COR-L47 (cell line): Measurements from ENCODE around the gene ALB.

ENCODE experiments used
- DNase-seq: peaks from one replicate; lab custom pipeline; 2025; lab: John Stamatoyannopoulos, UW

The ALB gene

DNA sequence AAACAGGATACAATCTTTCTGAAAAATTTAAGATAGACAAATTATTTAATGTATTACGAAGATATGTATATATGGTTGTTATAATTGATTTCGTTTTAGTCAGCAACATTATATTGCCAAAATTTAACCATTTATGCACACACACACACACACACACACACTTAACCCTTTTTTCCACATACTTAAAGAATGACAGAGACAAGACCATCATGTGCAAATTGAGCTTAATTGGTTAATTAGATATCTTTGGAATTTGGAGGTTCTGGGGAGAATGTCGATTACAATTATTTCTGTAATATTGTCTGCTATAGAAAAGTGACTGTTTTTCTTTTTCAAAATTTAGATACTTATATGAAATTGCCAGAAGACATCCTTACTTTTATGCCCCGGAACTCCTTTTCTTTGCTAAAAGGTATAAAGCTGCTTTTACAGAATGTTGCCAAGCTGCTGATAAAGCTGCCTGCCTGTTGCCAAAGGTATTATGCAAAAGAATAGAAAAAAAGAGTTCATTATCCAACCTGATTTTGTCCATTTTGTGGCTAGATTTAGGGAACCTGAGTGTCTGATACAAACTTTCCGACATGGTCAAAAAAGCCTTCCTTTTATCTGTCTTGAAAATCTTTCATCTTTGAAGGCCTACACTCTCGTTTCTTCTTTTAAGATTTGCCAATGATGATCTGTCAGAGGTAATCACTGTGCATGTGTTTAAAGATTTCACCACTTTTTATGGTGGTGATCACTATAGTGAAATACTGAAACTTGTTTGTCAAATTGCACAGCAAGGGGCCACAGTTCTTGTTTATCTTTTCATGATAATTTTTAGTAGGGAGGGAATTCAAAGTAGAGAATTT is 5.2 kb downstream of the ALB start:
- DNase-seq, result no peak

GRCh38 chr4:73409978-73410548 is 6.0 kb downstream of the ALB start:
- no peak for DNase-seq

DNA sequence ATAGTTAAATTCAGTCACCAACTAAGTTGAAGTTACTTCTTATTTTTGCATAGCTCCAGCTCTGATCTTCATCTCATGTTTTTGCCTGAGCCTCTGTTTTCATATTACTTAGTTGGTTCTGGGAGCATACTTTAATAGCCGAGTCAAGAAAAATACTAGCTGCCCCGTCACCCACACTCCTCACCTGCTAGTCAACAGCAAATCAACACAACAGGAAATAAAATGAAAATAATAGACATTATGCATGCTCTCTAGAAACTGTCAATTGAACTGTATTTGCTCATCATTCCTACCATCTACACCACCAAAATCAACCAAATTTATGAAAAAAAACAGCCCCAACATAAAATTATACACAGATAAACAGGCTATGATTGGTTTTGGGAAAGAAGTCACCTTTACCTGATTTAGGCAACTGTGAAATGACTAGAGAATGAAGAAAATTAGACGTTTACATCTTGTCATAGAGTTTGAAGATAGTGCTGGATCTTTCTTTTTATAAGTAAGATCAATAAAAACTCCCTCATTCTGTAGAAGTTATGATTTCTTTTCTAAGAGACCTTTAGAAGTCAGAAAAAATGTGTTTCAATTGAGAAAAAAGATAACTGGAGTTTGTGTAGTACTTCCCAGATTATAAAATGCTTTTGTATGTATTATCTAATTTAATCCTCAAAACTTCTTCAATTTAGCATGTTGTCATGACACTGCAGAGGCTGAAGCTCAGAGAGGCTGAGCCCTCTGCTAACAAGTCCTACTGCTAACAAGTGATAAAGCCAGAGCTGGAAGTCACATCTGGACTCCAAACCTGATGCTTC is 7.0 kb downstream of the ALB start:
- DNase-seq, result no peak

DNA sequence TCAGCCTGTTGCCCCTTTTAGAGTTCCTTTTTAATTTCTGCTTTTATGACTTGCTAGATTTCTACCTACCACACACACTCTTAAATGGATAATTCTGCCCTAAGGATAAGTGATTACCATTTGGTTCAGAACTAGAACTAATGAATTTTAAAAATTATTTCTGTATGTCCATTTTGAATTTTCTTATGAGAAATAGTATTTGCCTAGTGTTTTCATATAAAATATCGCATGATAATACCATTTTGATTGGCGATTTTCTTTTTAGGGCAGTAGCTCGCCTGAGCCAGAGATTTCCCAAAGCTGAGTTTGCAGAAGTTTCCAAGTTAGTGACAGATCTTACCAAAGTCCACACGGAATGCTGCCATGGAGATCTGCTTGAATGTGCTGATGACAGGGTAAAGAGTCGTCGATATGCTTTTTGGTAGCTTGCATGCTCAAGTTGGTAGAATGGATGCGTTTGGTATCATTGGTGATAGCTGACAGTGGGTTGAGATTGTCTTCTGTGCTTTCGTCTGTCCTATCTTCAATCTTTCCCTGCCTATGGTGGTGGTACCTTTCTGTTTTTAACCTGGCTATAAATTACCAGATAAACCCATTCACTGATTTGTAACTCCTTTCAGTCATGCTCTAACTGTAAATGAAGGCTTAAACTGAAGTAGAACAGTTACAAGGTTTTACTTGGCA is 7.8 kb downstream of the ALB start:
- DNase-seq, result no peak

DNA sequence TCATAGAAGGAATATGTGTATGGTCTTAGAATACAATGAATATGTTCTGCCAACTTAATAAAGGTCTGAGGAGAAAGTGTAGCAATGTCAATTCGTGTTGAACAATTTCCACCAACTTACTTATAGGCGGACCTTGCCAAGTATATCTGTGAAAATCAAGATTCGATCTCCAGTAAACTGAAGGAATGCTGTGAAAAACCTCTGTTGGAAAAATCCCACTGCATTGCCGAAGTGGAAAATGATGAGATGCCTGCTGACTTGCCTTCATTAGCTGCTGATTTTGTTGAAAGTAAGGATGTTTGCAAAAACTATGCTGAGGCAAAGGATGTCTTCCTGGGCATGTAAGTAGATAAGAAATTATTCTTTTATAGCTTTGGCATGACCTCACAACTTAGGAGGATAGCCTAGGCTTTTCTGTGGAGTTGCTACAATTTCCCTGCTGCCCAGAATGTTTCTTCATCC is 9.2 kb downstream of the ALB start:
- no peak for DNase-seq

DNA sequence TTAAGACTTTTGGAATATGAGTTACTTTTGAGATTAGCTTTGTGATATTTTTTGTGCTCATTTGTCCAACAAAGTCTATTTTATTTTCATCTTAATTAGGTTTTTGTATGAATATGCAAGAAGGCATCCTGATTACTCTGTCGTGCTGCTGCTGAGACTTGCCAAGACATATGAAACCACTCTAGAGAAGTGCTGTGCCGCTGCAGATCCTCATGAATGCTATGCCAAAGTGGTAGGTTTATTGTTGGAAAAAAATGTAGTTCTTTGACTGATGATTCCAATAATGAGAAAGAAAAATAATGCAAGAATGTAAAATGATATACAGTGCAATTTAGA is 10.8 kb downstream of the ALB start:
- no peak for DNase-seq

DNA sequence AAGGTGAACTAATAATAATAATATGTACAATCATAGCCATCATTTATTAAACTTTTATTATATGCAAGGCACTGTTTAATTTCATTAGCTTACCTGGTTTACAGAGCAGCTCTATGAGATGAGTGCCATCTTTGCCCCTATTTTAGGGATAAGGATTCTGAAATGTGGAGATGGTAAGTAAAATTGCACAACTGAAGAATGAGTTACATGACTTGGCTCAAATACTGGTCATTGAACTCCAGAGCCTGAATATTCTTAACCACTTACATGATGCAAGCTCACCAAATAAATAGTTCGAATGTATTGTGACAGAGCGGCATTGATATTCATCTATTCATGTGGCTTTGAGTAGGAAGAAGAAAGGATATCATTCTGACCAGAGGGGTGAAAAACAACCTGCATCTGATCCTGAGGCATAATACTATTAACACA is 11.7 kb downstream of the ALB start:
- DNase-seq, result no peak

DNA sequence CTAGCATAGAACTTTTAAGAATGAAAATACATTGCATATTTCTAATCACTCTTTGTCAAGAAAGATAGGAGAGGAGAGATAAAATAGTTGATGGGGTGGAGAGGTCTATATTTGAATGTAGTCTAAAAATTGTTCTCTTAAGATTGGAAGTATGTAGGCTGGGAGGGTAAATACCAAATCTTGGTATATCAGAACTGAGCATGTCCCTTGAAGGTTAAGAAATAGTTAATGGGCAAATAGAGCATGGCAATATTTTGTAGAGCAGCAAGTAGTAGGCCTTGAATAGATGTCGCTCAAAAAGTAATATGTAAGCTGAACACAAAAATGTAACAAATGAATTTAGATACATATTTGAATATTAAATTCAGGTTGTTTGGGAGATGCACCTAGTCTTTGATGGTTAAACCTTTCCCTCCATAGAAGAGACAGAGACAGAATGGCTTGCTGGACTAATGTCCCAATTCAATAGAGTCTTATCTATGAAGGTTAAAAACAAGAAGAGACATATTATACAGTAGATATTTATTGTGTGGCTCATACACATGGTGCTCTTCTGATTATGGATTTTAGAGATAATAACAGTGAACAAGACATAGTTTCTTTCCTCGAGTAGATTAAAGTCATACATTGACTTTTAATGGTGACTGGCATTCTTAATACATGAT is 12.5 kb downstream of the ALB start:
- no peak for DNase-seq

DNA sequence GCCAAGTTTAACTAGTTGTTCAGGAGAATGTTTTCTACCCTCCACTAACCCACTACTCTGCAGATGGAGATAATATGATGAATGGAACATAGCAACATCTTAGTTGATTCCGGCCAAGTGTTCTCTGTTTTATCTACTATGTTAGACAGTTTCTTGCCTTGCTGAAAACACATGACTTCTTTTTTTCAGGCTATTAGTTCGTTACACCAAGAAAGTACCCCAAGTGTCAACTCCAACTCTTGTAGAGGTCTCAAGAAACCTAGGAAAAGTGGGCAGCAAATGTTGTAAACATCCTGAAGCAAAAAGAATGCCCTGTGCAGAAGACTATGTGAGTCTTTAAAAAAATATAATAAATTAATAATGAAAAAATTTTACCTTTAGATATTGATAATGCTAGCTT is 13.3 kb downstream of the ALB start:
- DNase-seq, result no peak

DNA sequence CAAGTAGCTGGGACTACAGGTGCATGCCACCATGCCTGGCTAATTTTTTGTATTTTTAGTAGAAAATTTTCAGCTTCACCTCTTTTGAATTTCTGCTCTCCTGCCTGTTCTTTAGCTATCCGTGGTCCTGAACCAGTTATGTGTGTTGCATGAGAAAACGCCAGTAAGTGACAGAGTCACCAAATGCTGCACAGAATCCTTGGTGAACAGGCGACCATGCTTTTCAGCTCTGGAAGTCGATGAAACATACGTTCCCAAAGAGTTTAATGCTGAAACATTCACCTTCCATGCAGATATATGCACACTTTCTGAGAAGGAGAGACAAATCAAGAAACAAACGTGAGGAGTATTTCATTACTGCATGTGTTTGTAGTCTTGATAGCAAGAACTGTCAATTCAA is 13.9 kb downstream of the ALB start:
- DNase-seq, result no peak

GRCh38 chr4:73418677-73419076 is 14.6 kb downstream of the ALB start:
- DNase-seq, result no peak

DNA sequence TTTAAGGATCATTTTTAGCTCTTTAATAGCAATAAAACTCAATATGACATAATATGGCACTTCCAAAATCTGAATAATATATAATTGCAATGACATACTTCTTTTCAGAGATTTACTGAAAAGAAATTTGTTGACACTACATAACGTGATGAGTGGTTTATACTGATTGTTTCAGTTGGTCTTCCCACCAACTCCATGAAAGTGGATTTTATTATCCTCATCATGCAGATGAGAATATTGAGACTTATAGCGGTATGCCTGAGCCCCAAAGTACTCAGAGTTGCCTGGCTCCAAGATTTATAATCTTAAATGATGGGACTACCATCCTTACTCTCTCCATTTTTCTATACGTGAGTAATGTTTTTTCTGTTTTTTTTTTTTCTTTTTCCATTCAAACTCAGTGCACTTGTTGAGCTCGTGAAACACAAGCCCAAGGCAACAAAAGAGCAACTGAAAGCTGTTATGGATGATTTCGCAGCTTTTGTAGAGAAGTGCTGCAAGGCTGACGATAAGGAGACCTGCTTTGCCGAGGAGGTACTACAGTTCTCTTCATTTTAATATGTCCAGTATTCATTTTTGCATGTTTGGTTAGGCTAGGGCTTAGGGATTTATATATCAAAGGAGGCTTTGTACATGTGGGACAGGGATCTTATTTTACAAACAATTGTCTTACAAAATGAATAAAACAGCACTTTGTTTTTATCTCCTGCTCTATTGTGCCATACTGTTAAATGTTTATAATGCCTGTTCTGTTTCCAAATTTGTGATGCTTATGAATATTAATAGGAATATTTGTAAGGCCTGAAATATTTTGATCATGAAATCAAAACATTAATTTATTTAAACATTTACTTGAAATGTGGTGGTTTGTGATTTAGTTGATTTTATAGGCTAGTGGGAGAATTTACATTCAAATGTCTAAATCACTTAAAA is 15.3 kb downstream of the ALB start:
- DNase-seq, result no peak

DNA sequence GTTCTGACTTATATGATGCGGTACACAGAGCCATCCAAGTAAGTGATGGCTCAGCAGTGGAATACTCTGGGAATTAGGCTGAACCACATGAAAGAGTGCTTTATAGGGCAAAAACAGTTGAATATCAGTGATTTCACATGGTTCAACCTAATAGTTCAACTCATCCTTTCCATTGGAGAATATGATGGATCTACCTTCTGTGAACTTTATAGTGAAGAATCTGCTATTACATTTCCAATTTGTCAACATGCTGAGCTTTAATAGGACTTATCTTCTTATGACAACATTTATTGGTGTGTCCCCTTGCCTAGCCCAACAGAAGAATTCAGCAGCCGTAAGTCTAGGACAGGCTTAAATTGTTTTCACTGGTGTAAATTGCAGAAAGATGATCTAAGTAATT is 16.5 kb downstream of the ALB start:
- no peak for DNase-seq

GRCh38 chr4:73421708-73422457 is 17.8 kb downstream of the ALB start:
- DNase-seq, result peak; percentile 2

DNA sequence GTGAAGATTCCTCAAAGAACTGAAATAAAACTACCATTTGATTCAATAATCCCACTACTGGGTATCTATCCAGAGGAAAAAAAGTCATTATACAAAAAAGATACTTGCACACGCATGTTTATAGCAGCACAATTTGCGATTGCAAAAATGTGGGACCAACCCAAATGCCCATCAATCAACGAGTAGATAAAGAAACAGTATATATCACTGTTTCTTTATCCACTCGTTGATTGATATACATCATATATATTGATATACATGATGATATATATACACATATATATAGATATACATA is 18.3 kb downstream of the ALB start:
- DNase-seq, result no peak

DNA sequence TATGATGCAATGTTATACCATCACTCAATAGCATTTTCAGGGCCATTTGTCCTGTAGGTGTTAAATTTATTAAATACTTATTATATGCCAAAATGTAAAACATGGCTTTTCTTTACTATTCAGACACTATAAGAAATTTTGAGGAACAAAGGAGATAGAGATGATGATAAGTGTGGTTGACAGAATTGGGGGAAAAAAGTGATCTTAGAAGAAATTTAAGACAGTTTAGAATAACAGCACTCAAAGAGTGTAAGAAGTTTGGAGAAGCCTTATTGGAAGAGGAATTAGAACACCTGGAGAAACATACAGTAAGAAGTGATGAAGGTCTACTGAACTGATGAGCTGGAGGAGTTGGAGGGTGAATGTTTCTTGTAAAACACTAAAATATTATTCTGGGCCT is 19.1 kb downstream of the ALB start:
- no peak for DNase-seq

- DNase-seq, result no peak
Measured at GRCh38 chr4:73426666-73427065, 22.6 kb downstream of the ALB start.

DNA sequence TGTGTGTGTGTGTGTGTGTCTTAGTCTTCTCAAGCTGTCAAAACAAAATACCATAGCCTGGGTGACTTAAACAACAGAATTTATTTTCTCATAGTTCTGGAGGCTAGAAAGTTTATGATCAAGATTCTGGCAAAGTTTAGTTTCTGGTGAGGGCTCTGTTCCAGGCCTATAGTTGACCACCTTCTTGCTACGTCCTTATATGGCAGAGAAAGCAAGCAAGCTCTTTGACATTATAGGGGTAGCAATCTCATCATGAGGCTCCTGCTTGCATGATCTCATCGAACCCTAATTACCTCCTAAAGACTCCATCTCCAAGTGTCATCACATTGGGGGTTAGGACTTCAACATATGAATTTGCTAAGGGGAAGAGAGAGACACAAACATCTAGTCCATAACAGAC is 25.0 kb downstream of the ALB start:
- no peak for DNase-seq

DNA sequence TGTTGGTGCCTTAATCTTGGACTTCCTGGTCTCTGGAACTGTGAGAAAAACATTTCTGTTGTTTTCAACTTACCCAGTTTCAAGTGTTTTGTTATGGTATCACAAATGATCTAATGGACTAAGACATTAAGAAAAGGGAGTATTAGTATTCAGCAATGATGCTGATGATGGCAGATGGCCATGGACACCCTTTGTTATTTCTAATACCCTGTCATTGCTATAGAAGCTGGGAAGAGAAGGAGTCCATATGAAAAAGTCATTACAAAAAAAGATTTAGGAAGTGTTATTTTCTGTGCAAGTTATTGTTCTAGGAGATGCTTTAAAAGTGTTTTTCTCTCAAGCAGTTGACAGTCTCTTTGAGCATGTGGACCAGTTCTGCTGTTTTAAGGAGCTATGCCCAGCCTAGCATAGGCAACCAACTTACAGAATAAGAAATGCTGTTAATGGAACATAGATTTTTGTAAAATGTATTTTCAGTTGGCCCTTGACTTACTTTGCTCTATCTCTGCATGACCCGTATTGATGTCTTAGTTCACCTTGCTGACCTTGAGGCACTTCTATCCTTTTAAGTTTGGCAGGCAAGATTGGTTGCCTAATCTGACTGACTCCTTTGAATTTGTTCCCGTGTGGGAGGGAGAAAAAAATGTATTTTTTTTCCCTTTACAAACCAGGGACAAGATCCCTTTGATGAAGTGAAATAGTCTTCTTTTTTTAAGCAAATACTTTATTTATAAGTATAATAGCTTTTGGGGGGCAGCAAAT is 25.9 kb downstream of the ALB start:
- DNase-seq, result no peak

- no peak for DNase-seq
Measured at GRCh38 chr4:73431813-73432168, 27.7 kb downstream of the ALB start.
